ENCODE measurements around the gene DAGLB. TPM values are rescaled to one million over a fixed set of nuclear protein-coding genes. Genes with fewer than 3 reads are reported as not detected.
"Not testable (repeated sequence)": the region's sequence is repeated elsewhere in the genome, so short reads cannot be mapped to it uniquely, and the experiment has no call there.

DAGLB gene
- total RNA-seq, 4 donors from 2014 or later = 12.6 to 25.8 (median 18.0) TPM

GRCh38 chr7:6460990-6461584 is 13.3 kb upstream of the DAGLB start:
- H3K27ac ChIP-seq = no peak overlapping the region
- H3K36me3 ChIP-seq = peaks cover 0 to 56% (median 0%) of the 10 kb centered on the region in 3 donors
- H3K27me3 ChIP-seq = no peaks in the 10 kb centered on the region
- no peaks in the 10 kb centered on the region for H3K4me1 ChIP-seq
- 91% methylated on average over 10 to 11 of the region's 11 CpGs for WGBS, 2 donors
- TF ChIP-seq, protein P1, sequence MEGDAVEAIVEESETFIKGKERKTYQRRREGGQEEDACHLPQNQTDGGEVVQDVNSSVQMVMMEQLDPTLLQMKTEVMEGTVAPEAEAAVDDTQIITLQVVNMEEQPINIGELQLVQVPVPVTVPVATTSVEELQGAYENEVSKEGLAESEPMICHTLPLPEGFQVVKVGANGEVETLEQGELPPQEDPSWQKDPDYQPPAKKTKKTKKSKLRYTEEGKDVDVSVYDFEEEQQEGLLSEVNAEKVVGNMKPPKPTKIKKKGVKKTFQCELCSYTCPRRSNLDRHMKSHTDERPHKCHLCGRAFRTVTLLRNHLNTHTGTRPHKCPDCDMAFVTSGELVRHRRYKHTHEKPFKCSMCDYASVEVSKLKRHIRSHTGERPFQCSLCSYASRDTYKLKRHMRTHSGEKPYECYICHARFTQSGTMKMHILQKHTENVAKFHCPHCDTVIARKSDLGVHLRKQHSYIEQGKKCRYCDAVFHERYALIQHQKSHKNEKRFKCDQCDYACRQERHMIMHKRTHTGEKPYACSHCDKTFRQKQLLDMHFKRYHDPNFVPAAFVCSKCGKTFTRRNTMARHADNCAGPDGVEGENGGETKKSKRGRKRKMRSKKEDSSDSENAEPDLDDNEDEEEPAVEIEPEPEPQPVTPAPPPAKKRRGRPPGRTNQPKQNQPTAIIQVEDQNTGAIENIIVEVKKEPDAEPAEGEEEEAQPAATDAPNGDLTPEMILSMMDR (IDR thresholded peaks at IDR 0.05) = no peak
- TF ChIP-seq POLR2A (IDR thresholded peaks at IDR 0.05) = no peak
- no peak for TF ChIP-seq EP300 (IDR thresholded peaks at IDR 0.05)
- DNase-seq (ENCODE audit: low spot score in 2 of 2) = no peak
- H3K4me3 ChIP-seq = no peak overlapping the region
- no peaks in the 10 kb centered on the region for H3K9me3 ChIP-seq

- no peak for DNase-seq (ENCODE audit: low spot score in 2 of 2)
- H3K27ac ChIP-seq = no peak overlapping the region
Observed at GRCh38 chr7:6460303-6460702, 12.5 kb upstream of the DAGLB start.

GRCh38 chr7:6458676-6459075 is 10.9 kb upstream of the DAGLB start:
- not testable (repeated sequence) for H3K9me3 ChIP-seq; H3K27me3 ChIP-seq; H3K4me3 ChIP-seq; H3K4me1 ChIP-seq; H3K27ac ChIP-seq; DNase-seq (ENCODE audit: low spot score in 2 of 2)
- peaks cover 0 to 32% (median 0%) of the 10 kb centered on the region in 3 donors for H3K36me3 ChIP-seq
- WGBS, 2 donors = 86 to 94% methylated on average over 3 of the region's 3 CpGs

More at GRCh38 chr7:6460303-6460702, 12.5 kb upstream of the DAGLB start:
- Histone ChIP-seq H3K4me1 (no peaks in the 10 kb centered on the region), H3K4me3 (no peak overlapping the region), H3K27me3 (no peaks in the 10 kb centered on the region), H3K36me3 (peaks cover 0 to 48% (median 0%) of the 10 kb centered on the region in 3 donors), H3K9me3 (no peaks in the 10 kb centered on the region)
- no peak for TF ChIP-seq EP300 (IDR thresholded peaks at IDR 0.05)
- TF ChIP-seq, protein P1 (IDR thresholded peaks at IDR 0.05) = no peak
- no peak for TF ChIP-seq POLR2A (IDR thresholded peaks at IDR 0.05)
- 83 to 84% methylated on average over 6 of the region's 6 CpGs for WGBS, 2 donors

GRCh38 chr7:6453734-6454133 is 6.0 kb upstream of the DAGLB start:
- TF ChIP-seq EP300 (IDR thresholded peaks at IDR 0.05) = no peak
- no peak overlapping the region for H3K27ac ChIP-seq
- DNase-seq (ENCODE audit: low spot score in 2 of 2) = no peak
- peaks cover 0 to 3% (median 0%) of the 10 kb centered on the region in 4 donors for H3K4me1 ChIP-seq
- H3K4me3 ChIP-seq = no peak overlapping the region
- H3K9me3 ChIP-seq = no peaks in the 10 kb centered on the region
- H3K36me3 ChIP-seq = no peaks in the 10 kb centered on the region
- 78 to 85% methylated on average over 4 of the region's 4 CpGs for WGBS, 2 donors
- H3K27me3 ChIP-seq = no peaks in the 10 kb centered on the region

GRCh38 chr7:6451224-6451705 is 3.5 kb upstream of the DAGLB start:
- H3K4me1 ChIP-seq = peaks cover 0 to 18% (median 2%) of the 10 kb centered on the region in 4 donors
- H3K4me3 ChIP-seq = no peak overlapping the region
- no peaks in the 10 kb centered on the region for H3K27me3 ChIP-seq
- 83 to 84% methylated on average over 6 of the region's 6 CpGs for WGBS, 2 donors
- no peaks in the 10 kb centered on the region for H3K9me3 ChIP-seq
- no peak for DNase-seq (ENCODE audit: low spot score in 2 of 2)
- no peaks in the 10 kb centered on the region for H3K36me3 ChIP-seq
- H3K27ac ChIP-seq = no peak overlapping the region
- TF ChIP-seq POLR2A (IDR thresholded peaks at IDR 0.05) (no peak), EP300 (IDR thresholded peaks at IDR 0.05) (no peak)
- TF ChIP-seq, protein P1 (IDR thresholded peaks at IDR 0.05) = no peak

DNA sequence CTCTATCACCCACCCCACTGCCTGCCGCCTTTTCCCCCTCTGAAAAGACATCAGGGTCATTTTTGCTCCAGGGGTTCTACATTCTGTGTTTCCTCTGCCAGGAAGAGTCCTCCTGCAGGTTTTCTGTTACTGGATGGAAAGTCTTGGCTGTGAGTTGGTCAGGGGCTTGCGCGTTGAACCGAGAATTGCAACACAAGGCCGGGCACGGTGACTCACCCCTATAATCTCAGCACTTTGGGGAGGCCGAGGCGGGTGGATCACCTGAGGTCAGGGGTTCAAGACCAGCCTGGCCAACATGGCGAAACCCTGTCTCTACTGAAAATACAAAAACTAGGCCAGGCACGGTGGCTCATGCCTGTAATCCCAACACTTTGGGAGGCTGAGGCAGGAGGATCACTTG is 2.8 kb upstream of the DAGLB start:
- H3K9me3 ChIP-seq; DNase-seq (ENCODE audit: low spot score in 2 of 2); H3K27me3 ChIP-seq; H3K27ac ChIP-seq; H3K4me3 ChIP-seq; H3K36me3 ChIP-seq: not testable (repeated sequence)
- WGBS, 2 donors = 88% methylated on average over 9 to 10 of the region's 10 CpGs
- peaks cover 0 to 21% (median 2%) of the 10 kb centered on the region in 4 donors for H3K4me1 ChIP-seq

- H3K4me3 ChIP-seq; DNase-seq (ENCODE audit: low spot score in 2 of 2); H3K9me3 ChIP-seq; H3K27ac ChIP-seq; H3K27me3 ChIP-seq: not testable (repeated sequence)
- 73 to 80% methylated on average over 8 to 11 of the region's 11 CpGs for WGBS, 2 donors
- Histone ChIP-seq H3K36me3 (peaks cover 0 to 10% (median 4%) of the 10 kb centered on the region in 3 donors), H3K4me1 (peaks cover 0 to 26% (median 2%) of the 10 kb centered on the region in 4 donors)
Observed at GRCh38 chr7:6449884-6450283, 2.1 kb upstream of the DAGLB start.

All from tibial nerve (tissue), 4 donors.